HUES6 (cell line): Measurements from ENCODE around the gene ATP2B3.

Source experiments
- H3K27ac ChIP-seq: 2 replicates; pipeline ENCODE4 v1.7.0; 2013; ENCODE audit warnings: low read depth, mild to moderate bottlenecking, low read length, inconsistent platforms
- H3K27me3 ChIP-seq: 2 replicates; pipeline ENCODE4 v1.6.1; 2013; ENCODE audit warnings: low read length; ENCODE audit not compliant: control insufficient read depth, insufficient read depth
- H3K36me3 ChIP-seq: 2 replicates; pipeline ENCODE4 v1.6.1; 2013; ENCODE audit warnings: low read length; ENCODE audit not compliant: control insufficient read depth, insufficient read depth
- H3K4me1 ChIP-seq: 2 replicates; pipeline ENCODE4 v1.6.1; 2013; ENCODE audit warnings: low read length; ENCODE audit not compliant: control insufficient read depth, insufficient read depth
- H3K4me3 ChIP-seq: 2 replicates; pipeline ENCODE4 v1.5.1; 2013; ENCODE audit warnings: low read depth, low read length
- H3K9ac ChIP-seq: one replicate; pipeline ENCODE4 v1.6.1; 2013; ENCODE audit warnings: mild to moderate bottlenecking, low read length
- H3K9me3 ChIP-seq: 2 replicates; pipeline ENCODE4 v1.6.1; 2013; ENCODE audit warnings: low read depth, low read length; ENCODE audit not compliant: control insufficient read depth, insufficient read depth

Gene ATP2B3

GRCh38 chrX:153498453-153498852 is 19.0 kb upstream of the ATP2B3 start:
- H3K4me3 ChIP-seq = no peak overlapping the region
- H3K9ac ChIP-seq = no peak overlapping the region

GRCh38 chrX:153499341-153499740 is 18.1 kb upstream of the ATP2B3 start:
- Histone ChIP-seq H3K27me3 (peaks cover 3% of the 10 kb centered on the region; the same call in 1 of the 2 replicates), H3K4me3 (no peak overlapping the region), H3K27ac (no peak overlapping the region), H3K9me3 (peaks cover 33% of the 10 kb centered on the region; the same call in 1 of the 2 replicates), H3K36me3 (no peaks in the 10 kb centered on the region), H3K4me1 (peaks cover 9% of the 10 kb centered on the region; the same call in 1 of the 2 replicates), H3K9ac (no peak overlapping the region)

More at GRCh38 chrX:153498453-153498852, 19.0 kb upstream of the ATP2B3 start:
- peaks cover 3% of the 10 kb centered on the region; the same call in 1 of the 2 replicates for H3K27me3 ChIP-seq
- H3K36me3 ChIP-seq = no peaks in the 10 kb centered on the region
- H3K9me3 ChIP-seq = peaks cover 30% of the 10 kb centered on the region; the same call in 1 of the 2 replicates
- H3K4me1 ChIP-seq = peaks cover 16% of the 10 kb centered on the region; the same call in 1 of the 2 replicates
- H3K27ac ChIP-seq = no peak overlapping the region

- Histone ChIP-seq H3K27ac (no peak overlapping the region), H3K9me3 (peaks cover 38% of the 10 kb centered on the region; the same call in 1 of the 2 replicates), H3K4me1 (peaks cover 7% of the 10 kb centered on the region; the same call in 1 of the 2 replicates), H3K27me3 (peaks cover 3% of the 10 kb centered on the region; the same call in 1 of the 2 replicates), H3K36me3 (no peaks in the 10 kb centered on the region), H3K9ac (no peak overlapping the region), H3K4me3 (no peak overlapping the region)
These were observed 17.6 kb upstream of the ATP2B3 start for GRCh38 chrX:153499876-153500275.

- H3K9ac ChIP-seq = no peak overlapping the region
- H3K27me3 ChIP-seq = no peaks in the 10 kb centered on the region
- no peaks in the 10 kb centered on the region for H3K36me3 ChIP-seq
- H3K27ac ChIP-seq = no peak overlapping the region
- H3K4me3 ChIP-seq = no peak overlapping the region
- no peaks in the 10 kb centered on the region; the same call in 1 of the 2 replicates for H3K4me1 ChIP-seq
- peaks cover 42% of the 10 kb centered on the region; the same call in 1 of the 2 replicates for H3K9me3 ChIP-seq
These were observed 16.7 kb upstream of the ATP2B3 start for GRCh38 chrX:153500676-153501280.

- no peak overlapping the region for H3K27ac ChIP-seq
These were observed 15.9 kb upstream of the ATP2B3 start for GRCh38 chrX:153501530-153501929.

GRCh38 chrX:153502131-153502530 is 15.3 kb upstream of the ATP2B3 start:
- Histone ChIP-seq H3K4me1 (no peaks in the 10 kb centered on the region; the same call in 1 of the 2 replicates), H3K36me3 (no peaks in the 10 kb centered on the region), H3K9ac (no peak overlapping the region), H3K27ac (no peak overlapping the region; the same call in 1 of the 2 replicates), H3K9me3 (peaks cover 48% of the 10 kb centered on the region; the same call in 1 of the 2 replicates), H3K27me3 (no peaks in the 10 kb centered on the region), H3K4me3 (no peak overlapping the region)

More at GRCh38 chrX:153501530-153501929, 15.9 kb upstream of the ATP2B3 start:
- Histone ChIP-seq H3K9me3 (peaks cover 45% of the 10 kb centered on the region; the same call in 1 of the 2 replicates), H3K27me3 (no peaks in the 10 kb centered on the region), H3K9ac (no peak overlapping the region), H3K4me3 (no peak overlapping the region), H3K36me3 (no peaks in the 10 kb centered on the region), H3K4me1 (no peaks in the 10 kb centered on the region; the same call in 1 of the 2 replicates)

GRCh38 chrX:153502796-153503195 is 14.6 kb upstream of the ATP2B3 start:
- H3K27me3 ChIP-seq = no peaks in the 10 kb centered on the region
- H3K4me3 ChIP-seq = no peak overlapping the region
- H3K4me1 ChIP-seq = no peaks in the 10 kb centered on the region; the same call in 1 of the 2 replicates
- H3K9ac ChIP-seq = no peak overlapping the region
- H3K36me3 ChIP-seq = no peaks in the 10 kb centered on the region
- H3K9me3 ChIP-seq = peaks cover 49% of the 10 kb centered on the region; the same call in 1 of the 2 replicates
- H3K27ac ChIP-seq = no peak overlapping the region; the same call in 1 of the 2 replicates

- H3K9ac ChIP-seq = no peak overlapping the region
- H3K9me3 ChIP-seq = peaks cover 52% of the 10 kb centered on the region; the same call in 1 of the 2 replicates
- no peak overlapping the region for H3K27ac ChIP-seq
- H3K4me3 ChIP-seq = no peak overlapping the region
- no peaks in the 10 kb centered on the region for H3K27me3 ChIP-seq
- no peaks in the 10 kb centered on the region; the same call in 1 of the 2 replicates for H3K4me1 ChIP-seq
- H3K36me3 ChIP-seq = no peaks in the 10 kb centered on the region
These were observed 12.9 kb upstream of the ATP2B3 start for GRCh38 chrX:153504445-153505016.

- Histone ChIP-seq H3K36me3 (no peaks in the 10 kb centered on the region), H3K27me3 (no peaks in the 10 kb centered on the region), H3K9ac (no peak overlapping the region), H3K27ac (no peak overlapping the region), H3K4me3 (no peak overlapping the region), H3K4me1 (no peaks in the 10 kb centered on the region; the same call in 1 of the 2 replicates), H3K9me3 (peaks cover 48% of the 10 kb centered on the region; the same call in 1 of the 2 replicates)
These were observed 12.1 kb upstream of the ATP2B3 start for GRCh38 chrX:153505361-153505760.

GRCh38 chrX:153507484-153508178 is 9.8 kb upstream of the ATP2B3 start:
- H3K27ac ChIP-seq = no peak overlapping the region
- H3K27me3 ChIP-seq = no peaks in the 10 kb centered on the region
- H3K36me3 ChIP-seq = no peaks in the 10 kb centered on the region
- H3K4me3 ChIP-seq = no peak overlapping the region
- H3K4me1 ChIP-seq = no peaks in the 10 kb centered on the region
- H3K9ac ChIP-seq = no peak overlapping the region
- H3K9me3 ChIP-seq = peaks cover 39% of the 10 kb centered on the region; the same call in 1 of the 2 replicates
